DMS53 (cell line): Measurements from ENCODE around the gene IL18R1.

ENCODE experiments used
- DNase-seq: peaks from one replicate; lab custom pipeline; 2025; lab: John Stamatoyannopoulos, UW

Gene IL18R1

GRCh38 chr2:102434655-102435381 is 79.2 kb downstream of the IL18R1 start:
- no peak for DNase-seq

- no peak for DNase-seq
These were observed 80.1 kb downstream of the IL18R1 start for GRCh38 chr2:102435741-102436140.

- no peak for DNase-seq
These were observed 80.7 kb downstream of the IL18R1 start for GRCh38 chr2:102436323-102436722.

- DNase-seq: no peak
These were observed 81.5 kb downstream of the IL18R1 start for GRCh38 chr2:102437122-102437521.

GRCh38 chr2:102438111-102438510 is 82.5 kb downstream of the IL18R1 start:
- no peak for DNase-seq

GRCh38 chr2:102438578-102438977 is 83.0 kb downstream of the IL18R1 start:
- no peak for DNase-seq

- DNase-seq: peak; percentile 20
These were observed 83.6 kb downstream of the IL18R1 start for GRCh38 chr2:102439065-102439695.

GRCh38 chr2:102442967-102443828 is 87.6 kb downstream of the IL18R1 start:
- peak; percentile 74 for DNase-seq

- no peak for DNase-seq
These were observed 88.6 kb downstream of the IL18R1 start for GRCh38 chr2:102444233-102444632.

- DNase-seq: no peak
These were observed 91.3 kb downstream of the IL18R1 start for GRCh38 chr2:102446936-102447335.
